Activated CD4-positive, alpha-beta T cell treated with anti-CD3 and anti-CD28 coated beads for 4 hours (primary cell): ENCODE data around the gene THSD4.

ENCODE experiments used
- DNase-seq, 2 donors: peaks; one replicate each; pipeline ENCODE4 v3.0.0-alpha.2; 2020

Gene THSD4

GRCh38 chr15:71515375-71516186, 400.3 kb downstream of the THSD4 start:
- no peak for DNase-seq

GRCh38 chr15:71517751-71518150, 402.5 kb downstream of the THSD4 start:
- no peak for DNase-seq

- no peak for DNase-seq
These were observed 403.4 kb downstream of the THSD4 start for GRCh38 chr15:71518661-71519060.

GRCh38 chr15:71526060-71526820, 411.0 kb downstream of the THSD4 start:
- DNase-seq, result no peak

- DNase-seq, result no peak
These were observed 414.1 kb downstream of the THSD4 start for GRCh38 chr15:71529361-71529760.

GRCh38 chr15:71530116-71530515, 414.8 kb downstream of the THSD4 start:
- no peak for DNase-seq

GRCh38 chr15:71532994-71533393, 417.7 kb downstream of the THSD4 start:
- no peak for DNase-seq

GRCh38 chr15:71538181-71538580, 422.9 kb downstream of the THSD4 start:
- DNase-seq, result no peak

GRCh38 chr15:71541746-71542145, 426.5 kb downstream of the THSD4 start:
- DNase-seq, result no peak

GRCh38 chr15:71542836-71543235, 427.6 kb downstream of the THSD4 start:
- no peak for DNase-seq

- no peak for DNase-seq
These were observed 428.1 kb downstream of the THSD4 start for GRCh38 chr15:71543413-71543812.

GRCh38 chr15:71545223-71545760, 430.0 kb downstream of the THSD4 start:
- DNase-seq, result no peak

GRCh38 chr15:71545923-71546322, 430.7 kb downstream of the THSD4 start:
- DNase-seq, result no peak

GRCh38 chr15:71547011-71547410, 431.7 kb downstream of the THSD4 start:
- no peak for DNase-seq

- no peak for DNase-seq
These were observed 433.1 kb downstream of the THSD4 start for GRCh38 chr15:71548401-71548807.

- no peak for DNase-seq
These were observed 433.8 kb downstream of the THSD4 start for GRCh38 chr15:71549091-71549490.

GRCh38 chr15:71549697-71550096, 434.4 kb downstream of the THSD4 start:
- DNase-seq, result no peak

- DNase-seq, result no peak
These were observed 436.3 kb downstream of the THSD4 start for GRCh38 chr15:71551566-71551965.

GRCh38 chr15:71559098-71559497, 443.8 kb downstream of the THSD4 start:
- DNase-seq, result no peak

GRCh38 chr15:71559616-71560015, 444.3 kb downstream of the THSD4 start:
- DNase-seq, result no peak

GRCh38 chr15:71562251-71562650, 447.0 kb downstream of the THSD4 start:
- DNase-seq, result no peak

GRCh38 chr15:71564217-71564616, 448.9 kb downstream of the THSD4 start:
- no peak for DNase-seq

- DNase-seq, result no peak
These were observed 449.7 kb downstream of the THSD4 start for GRCh38 chr15:71565006-71565405.

- DNase-seq, result no peak
These were observed 450.4 kb downstream of the THSD4 start for GRCh38 chr15:71565631-71566160.
